OCI-LY7 (cell line): Measurements from ENCODE around the gene PICALM. TPM values are rescaled to one million over a fixed set of nuclear protein-coding genes. Genes with fewer than 3 reads are reported as not detected.

Source experiments
- BruUV-seq: library from RNA; stranded (reverse); fragments of 400-500 nt; replicated peaks from 2 replicates; lab custom pipeline; 2021; lab: Mats Ljungman, UMichigan
- CTCF ChIA-PET: fragments of 300-600 bp; sonication (Branson Sonifier 250); formaldehyde crosslinking; loops from one replicate; lab custom pipeline; 2022; ENCODE audit warnings: antibody characterized with exemption; ENCODE audit not compliant: unreplicated experiment; lab: Charles Lee
- POLR2A ChIA-PET: fragments of 300-600 bp; sonication (Branson Sonifier 250); formaldehyde crosslinking; loops from one replicate; lab custom pipeline; 2022; ENCODE audit warnings: antibody characterized with exemption; lab: Charles Lee
- DNase-seq: peaks from one replicate; pipeline ENCODE4 v3.0.0-alpha.2; 2015; ENCODE audit warnings: low spot score
- H2AFZ ChIP-seq: fragments of 200-600 bp; sonication (generic), shearing (Covaris generic); 2 replicates; pipeline ENCODE4 v1.6.1; 2014; ENCODE audit warnings: mild to moderate bottlenecking, antibody characterized with exemption, low read length, moderate library complexity
- H3K27ac ChIP-seq: fragments of 200-600 bp; sonication (generic); 2 replicates; pipeline ENCODE4 v1.5.1; 2014; ENCODE audit warnings: mixed run types, low read depth, mild to moderate bottlenecking, moderate library complexity, low read length, inconsistent platforms; ENCODE audit not compliant: poor library complexity, severe bottlenecking
- H3K36me3 ChIP-seq: fragments of 200-600 bp; sonication (generic); 2 replicates; pipeline ENCODE4 v1.6.1; 2014; ENCODE audit warnings: mild to moderate bottlenecking, antibody characterized with exemption, low read length, moderate library complexity, mixed read lengths; ENCODE audit not compliant: insufficient read depth
- H3K4me1 ChIP-seq: fragments of 200-600 bp; sonication (generic); 2 replicates; pipeline ENCODE4 v1.5.1; 2014; ENCODE audit warnings: mild to moderate bottlenecking, low read length; ENCODE audit not compliant: insufficient read depth, poor library complexity, severe bottlenecking
- H3K4me2 ChIP-seq: fragments of 200-600 bp; sonication (generic); 2 replicates; pipeline ENCODE4 v1.6.1; 2014; ENCODE audit warnings: mild to moderate bottlenecking, low read length
- H3K4me3 ChIP-seq: fragments of 200-600 bp; sonication (generic); 2 replicates; pipeline ENCODE4 v1.5.1; 2014; ENCODE audit warnings: mild to moderate bottlenecking, low read depth, low read length; ENCODE audit not compliant: poor library complexity, severe bottlenecking
- H3K79me2 ChIP-seq: fragments of 200-600 bp; sonication (generic); 2 replicates; pipeline ENCODE4 v1.6.1; 2016; ENCODE audit warnings: low read depth, mild to moderate bottlenecking, low read length, moderate library complexity, mixed read lengths; ENCODE audit not compliant: insufficient read depth
- H3K9me2 ChIP-seq: fragments of 200-600 bp; sonication (generic); 2 replicates; pipeline ENCODE4 v1.6.1; 2016; ENCODE audit warnings: mild to moderate bottlenecking, low read length, mixed read lengths; ENCODE audit not compliant: insufficient read depth
- H3K9me3 ChIP-seq: fragments of 200-600 bp; sonication (generic); 2 replicates; pipeline ENCODE4 v1.6.1; 2014; ENCODE audit warnings: mild to moderate bottlenecking, mixed run types, low read length, mixed read lengths
- H4K20me1 ChIP-seq: fragments of 200-600 bp; sonication (generic); 2 replicates; pipeline ENCODE4 v1.6.1; 2014; ENCODE audit warnings: mild to moderate bottlenecking, antibody characterized with exemption, low read length, moderate library complexity, mixed read lengths; ENCODE audit not compliant: insufficient read depth
- EZH2phosphoT487 ChIP-seq: fragments of 200-600 bp; sonication (generic); IDR thresholded peaks from 2 replicates; pipeline ENCODE4 v1.6.1; 2018; ENCODE audit warnings: low read depth, borderline replicate concordance, mild to moderate bottlenecking, mixed run types, antibody characterized with exemption, low read length, moderate library complexity, mixed read lengths
- intact Hi-C: fragments of 100-400 bp; cut with micrococcal nuclease; formaldehyde crosslinking; loops from one replicate; pipeline ENCODE4 v1.10.0; 2022; ENCODE audit not compliant: unreplicated experiment
- total RNA-seq, 2 experiments: library from RNA; depleted of rRNA in 1 of 2; stranded (reverse); fragments of >200 nt in 1 of 2; shearing (Covaris generic) in 1 of 2; gene quantifications; 2 replicates each; pipeline ENCODE4 v1.2.3, GENCODE V29; 2014 to 2022
- TF ChIP-seq, protein P1 (sequence below): fragments of 200-600 bp; sonication (generic); conservative IDR thresholded peaks from 2 replicates; pipeline ENCODE4 v1.5.1; 2014; ENCODE audit warnings: mild to moderate bottlenecking, antibody characterized with exemption, low read length, moderate library complexity, mixed read lengths

The PICALM gene
- total RNA-seq, 2 experiments from 2014 or later = 77.9 to 108 TPM

- Histone ChIP-seq H3K27ac (no peak overlapping the region), H3K4me2 (no peak overlapping the region), H3K9me2 (no peaks in the 10 kb centered on the region), H3K4me1 (no peaks in the 10 kb centered on the region), H3K36me3 (no peaks in the 10 kb centered on the region), H3K79me2 (no peaks in the 10 kb centered on the region), H3K9me3 (no peaks in the 10 kb centered on the region), H3K4me3 (no peak overlapping the region), H2AFZ (no peak overlapping the region), H4K20me1 (no peaks in the 10 kb centered on the region)
- no peak for DNase-seq
- ChIA-PET POLR2A (interaction anchor here (0.7 kb wide), 1 partner anchor 88 kb away, joined by 3 read pairs; no protein-coding TSS in a partner anchor), CTCF (no interaction called here)
- no peak for TF ChIP-seq EZH2phosphoT487
- TF ChIP-seq, protein P1, sequence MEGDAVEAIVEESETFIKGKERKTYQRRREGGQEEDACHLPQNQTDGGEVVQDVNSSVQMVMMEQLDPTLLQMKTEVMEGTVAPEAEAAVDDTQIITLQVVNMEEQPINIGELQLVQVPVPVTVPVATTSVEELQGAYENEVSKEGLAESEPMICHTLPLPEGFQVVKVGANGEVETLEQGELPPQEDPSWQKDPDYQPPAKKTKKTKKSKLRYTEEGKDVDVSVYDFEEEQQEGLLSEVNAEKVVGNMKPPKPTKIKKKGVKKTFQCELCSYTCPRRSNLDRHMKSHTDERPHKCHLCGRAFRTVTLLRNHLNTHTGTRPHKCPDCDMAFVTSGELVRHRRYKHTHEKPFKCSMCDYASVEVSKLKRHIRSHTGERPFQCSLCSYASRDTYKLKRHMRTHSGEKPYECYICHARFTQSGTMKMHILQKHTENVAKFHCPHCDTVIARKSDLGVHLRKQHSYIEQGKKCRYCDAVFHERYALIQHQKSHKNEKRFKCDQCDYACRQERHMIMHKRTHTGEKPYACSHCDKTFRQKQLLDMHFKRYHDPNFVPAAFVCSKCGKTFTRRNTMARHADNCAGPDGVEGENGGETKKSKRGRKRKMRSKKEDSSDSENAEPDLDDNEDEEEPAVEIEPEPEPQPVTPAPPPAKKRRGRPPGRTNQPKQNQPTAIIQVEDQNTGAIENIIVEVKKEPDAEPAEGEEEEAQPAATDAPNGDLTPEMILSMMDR = no peak
- intact Hi-C loops = no loop called here
- BruUV-seq = no TSS peak
Observed at GRCh38 chr11:86087256-86087655, 18.4 kb upstream of the PICALM start.

GRCh38 chr11:86081455-86081854 lies 12.6 kb upstream of the PICALM start:
- CTCF ChIA-PET = no interaction called here

DNA sequence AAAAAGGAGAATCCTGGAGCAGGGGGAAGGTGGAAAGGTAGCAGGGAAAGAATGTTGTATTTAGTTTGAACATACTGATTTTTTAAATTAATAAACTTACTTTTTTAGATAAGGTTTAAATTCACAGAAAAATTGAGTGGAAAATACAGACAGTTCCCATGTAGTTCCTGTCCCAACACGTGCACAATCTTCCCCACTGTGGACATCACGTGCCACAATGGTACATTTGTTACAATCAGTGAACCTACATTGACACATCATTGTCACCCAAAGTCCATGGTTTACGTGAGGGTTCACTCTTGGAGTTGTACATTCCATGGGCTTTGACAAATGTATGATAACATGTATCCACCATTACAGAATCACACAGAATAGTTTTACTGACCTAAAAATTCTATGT lies 10.5 kb upstream of the PICALM start:
- no peak overlapping the region for H2AFZ ChIP-seq
- no peak for DNase-seq
- H3K9me2 ChIP-seq = no peaks in the 10 kb centered on the region
- H3K9me3 ChIP-seq = no peaks in the 10 kb centered on the region
- no peaks in the 10 kb centered on the region for H3K36me3 ChIP-seq
- ChIA-PET POLR2A (interaction anchor here (1.2 kb wide), 1 partner anchor 12 kb away, joined by 3 read pairs; no protein-coding TSS in a partner anchor), CTCF (no interaction called here)
- no peaks in the 10 kb centered on the region for H4K20me1 ChIP-seq
- no peaks in the 10 kb centered on the region for H3K4me1 ChIP-seq
- H3K4me2 ChIP-seq = no peak overlapping the region
- no peaks in the 10 kb centered on the region for H3K79me2 ChIP-seq
- TF ChIP-seq EZH2phosphoT487 = no peak
- TF ChIP-seq, protein P1 = no peak
- BruUV-seq = no TSS peak
- intact Hi-C loops = no loop called here
- no peak overlapping the region for H3K4me3 ChIP-seq
- H3K27ac ChIP-seq = no peak overlapping the region

More at GRCh38 chr11:86081455-86081854, 12.6 kb upstream of the PICALM start:
- H2AFZ ChIP-seq = no peak overlapping the region
- no peak for DNase-seq
- intact Hi-C loops = no loop called here
- no peaks in the 10 kb centered on the region for H3K79me2 ChIP-seq
- no peak overlapping the region for H3K4me2 ChIP-seq
- BruUV-seq = no TSS peak
- no peaks in the 10 kb centered on the region for H3K36me3 ChIP-seq
- H3K4me3 ChIP-seq = no peak overlapping the region
- H3K4me1 ChIP-seq = no peaks in the 10 kb centered on the region
- H3K9me2 ChIP-seq = no peaks in the 10 kb centered on the region
- H3K27ac ChIP-seq = no peak overlapping the region
- POLR2A ChIA-PET = interaction anchor here (0.7 to 0.8 kb wide), 2 partner anchors 34 to 413 kb away, joined by 3 read pairs; no protein-coding TSS in a partner anchor
- H4K20me1 ChIP-seq = no peaks in the 10 kb centered on the region
- TF ChIP-seq, protein P1 = no peak
- no peak for TF ChIP-seq EZH2phosphoT487
- no peaks in the 10 kb centered on the region for H3K9me3 ChIP-seq
